NCI-H1092 treated with DMSO at 0.1 percent for 48 hours (cell line): ENCODE measurements around the gene C2orf69.

Source experiments
- DNase-seq: peaks from one replicate; lab custom pipeline; 2025; lab: John Stamatoyannopoulos, UW

The C2orf69 gene

GRCh38 chr2:199968126-199968525 lies 57.0 kb downstream of the C2orf69 start:
- no peak for DNase-seq

- no peak for DNase-seq
Measured at GRCh38 chr2:199972088-199972626, 61.1 kb downstream of the C2orf69 start.

- peak; percentile 8 for DNase-seq
Measured at GRCh38 chr2:199973703-199974102, 62.6 kb downstream of the C2orf69 start.

GRCh38 chr2:199975273-199975895 lies 64.3 kb downstream of the C2orf69 start:
- no peak for DNase-seq
